Vagina (tissue), 2 donors: ENCODE results near the gene BTBD6. TPM values are rescaled to one million over a fixed set of nuclear protein-coding genes. Genes with fewer than 3 reads are reported as not detected.

Experiments
- DNase-seq, 2 donors: peaks; one replicate each; pipeline ENCODE4 v3.0.0-alpha.2; 2017; ENCODE audit errors: extremely low spot score in 2 of 2
- H3K27ac ChIP-seq: fragments of 200-600 bp; sonication (generic); one replicate; pipeline ENCODE4 v1.5.1; 2019
- H3K27me3 ChIP-seq: fragments of 200-600 bp; sonication (generic); one replicate; pipeline ENCODE4 v1.5.1; 2019
- H3K36me3 ChIP-seq, 2 donors: fragments of 200-600 bp; sonication (generic); one replicate each; pipeline ENCODE4 v1.5.1; 2017 to 2019
- H3K4me1 ChIP-seq: fragments of 200-600 bp; sonication (generic); one replicate; pipeline ENCODE4 v1.5.1; 2019
- H3K4me3 ChIP-seq, 2 donors: fragments of 200-600 bp; sonication (generic); 1 replicate in 1 of 2; 2 replicates in 1 of 2; pipeline ENCODE4 v1.5.1; 2016 to 2019
- H3K9me3 ChIP-seq: fragments of 200-600 bp; sonication (generic); one replicate; pipeline ENCODE4 v1.5.1; 2019
- POLR2A ChIP-seq, 2 donors: fragments of 450-650 bp; IDR thresholded peaks; one replicate each; pipeline ENCODE4 v1.6.1; 2017; ENCODE audit warnings: antibody characterized with exemption in 2 of 2, mild to moderate bottlenecking in 2 of 2, moderate library complexity in 2 of 2
- POLR2AphosphoS5 ChIP-seq, 2 donors: sonication (generic); formaldehyde crosslinking; IDR thresholded peaks; one replicate each; pipeline ENCODE4 v1.9.0; 2017; ENCODE audit warnings: antibody characterized with exemption in 2 of 2, mild to moderate bottlenecking in 2 of 2, low read depth in 1 of 2; ENCODE audit not compliant: insufficient read depth in 1 of 2
- intact Hi-C: fragments of 100-400 bp; cut with DNase I; formaldehyde crosslinking; loops from one replicate; pipeline ENCODE4 v1.15.1; 2023
- total RNA-seq: library from RNA; depleted of rRNA; stranded (reverse); fragments of >200 nt; gene quantifications from one replicate; pipeline ENCODE4 v1.2.3, GENCODE V29; 2016
- TF ChIP-seq, protein P1 (sequence below), 3 experiments: fragments of 450-650 bp in 2 of 3; fragments of 200-600 bp in 1 of 3; sonication (generic) in 1 of 3; IDR thresholded peaks; one replicate each; pipeline ENCODE4 v1.5.1; 2017 to 2019; ENCODE audit warnings: antibody characterized with exemption in 3 of 3, mild to moderate bottlenecking in 2 of 3, moderate library complexity in 2 of 3

Gene BTBD6
- total RNA-seq, 1 donor from 2014 or later = 45.9 TPM

DNA sequence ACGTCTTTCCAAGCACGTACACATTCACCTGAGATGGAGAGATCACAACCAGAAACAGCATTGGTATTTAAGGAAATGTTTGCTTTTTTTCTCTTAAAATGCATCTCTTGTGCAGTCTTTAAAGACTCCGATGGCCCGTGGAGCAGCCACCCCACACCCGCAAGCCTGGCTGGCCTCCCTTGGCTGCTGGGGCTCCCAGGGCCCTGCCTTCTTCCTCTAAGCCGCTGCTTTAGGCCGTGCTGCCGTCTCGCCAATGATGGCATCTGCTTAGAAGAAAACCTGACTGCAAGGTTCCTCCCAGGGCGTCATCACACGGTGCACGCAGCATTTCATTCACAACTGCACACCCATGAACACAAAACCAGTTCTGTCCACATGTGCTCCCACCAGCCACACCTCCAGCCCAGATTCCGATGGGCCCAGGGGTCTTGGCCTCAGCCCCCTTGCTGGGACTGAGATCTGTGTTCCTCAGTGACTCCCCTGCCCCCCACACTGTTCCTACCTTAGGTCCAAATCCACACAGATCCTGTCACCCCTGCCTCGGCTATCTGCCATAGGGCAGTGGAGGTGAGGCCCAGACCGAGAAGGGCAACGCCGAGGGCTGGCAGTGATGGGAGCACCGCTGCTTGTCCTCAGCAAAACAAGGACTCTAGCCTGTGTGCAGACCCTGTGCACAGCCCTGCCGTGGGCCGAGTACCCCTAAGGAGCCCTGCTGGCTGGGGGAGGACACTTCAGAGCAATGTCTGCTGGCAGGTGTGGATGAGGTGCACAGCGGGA, 4.4 kb downstream of the BTBD6 start:
- Histone ChIP-seq H3K4me3 (no peak overlapping the region), H3K36me3 (peaks cover 0 to 7% of the 10 kb centered on the region in 2 donors)

DNA sequence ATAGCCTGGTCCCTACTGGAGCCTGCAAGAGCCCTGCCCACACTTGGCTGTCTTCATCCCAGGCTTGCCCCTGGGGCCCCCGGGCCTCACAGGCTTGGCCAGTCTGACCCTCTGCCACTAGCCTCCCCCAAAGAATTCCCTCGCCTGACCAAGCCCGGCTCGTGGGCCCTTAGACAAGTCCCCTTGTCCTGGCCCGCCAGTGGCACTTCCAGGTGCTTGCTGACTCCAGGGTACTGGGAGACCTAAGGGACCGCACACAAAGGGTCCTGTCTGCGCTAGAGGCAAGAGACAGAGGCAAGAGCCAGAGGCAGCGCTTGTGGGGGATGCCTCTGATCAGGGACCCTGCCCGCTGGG, 5.0 kb downstream of the BTBD6 start:
- intact Hi-C loops = no loop called here
- Histone ChIP-seq H3K27me3 (no peaks in the 10 kb centered on the region), H3K4me3 (no peak overlapping the region), H3K4me1 (peaks cover 9% of the 10 kb centered on the region), H3K9me3 (no peaks in the 10 kb centered on the region), H3K27ac (no peak overlapping the region), H3K36me3 (peaks cover 0 to 7% of the 10 kb centered on the region in 2 donors)
- TF ChIP-seq POLR2AphosphoS5 (IDR thresholded peaks at IDR 0.05; ENCODE audit: insufficient read depth in 1 of 2, low read depth in 1 of 2) = no peak
- TF ChIP-seq, protein P1, sequence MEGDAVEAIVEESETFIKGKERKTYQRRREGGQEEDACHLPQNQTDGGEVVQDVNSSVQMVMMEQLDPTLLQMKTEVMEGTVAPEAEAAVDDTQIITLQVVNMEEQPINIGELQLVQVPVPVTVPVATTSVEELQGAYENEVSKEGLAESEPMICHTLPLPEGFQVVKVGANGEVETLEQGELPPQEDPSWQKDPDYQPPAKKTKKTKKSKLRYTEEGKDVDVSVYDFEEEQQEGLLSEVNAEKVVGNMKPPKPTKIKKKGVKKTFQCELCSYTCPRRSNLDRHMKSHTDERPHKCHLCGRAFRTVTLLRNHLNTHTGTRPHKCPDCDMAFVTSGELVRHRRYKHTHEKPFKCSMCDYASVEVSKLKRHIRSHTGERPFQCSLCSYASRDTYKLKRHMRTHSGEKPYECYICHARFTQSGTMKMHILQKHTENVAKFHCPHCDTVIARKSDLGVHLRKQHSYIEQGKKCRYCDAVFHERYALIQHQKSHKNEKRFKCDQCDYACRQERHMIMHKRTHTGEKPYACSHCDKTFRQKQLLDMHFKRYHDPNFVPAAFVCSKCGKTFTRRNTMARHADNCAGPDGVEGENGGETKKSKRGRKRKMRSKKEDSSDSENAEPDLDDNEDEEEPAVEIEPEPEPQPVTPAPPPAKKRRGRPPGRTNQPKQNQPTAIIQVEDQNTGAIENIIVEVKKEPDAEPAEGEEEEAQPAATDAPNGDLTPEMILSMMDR (IDR thresholded peaks at IDR 0.05) = no peak
- TF ChIP-seq POLR2A (IDR thresholded peaks at IDR 0.05) = no peak
- no peak for DNase-seq

More for the DNA sequence above, 4.4 kb downstream of the BTBD6 start:
- Histone ChIP-seq H3K4me1 (peaks cover 14% of the 10 kb centered on the region), H3K27me3 (no peaks in the 10 kb centered on the region), H3K27ac (no peak overlapping the region), H3K9me3 (no peaks in the 10 kb centered on the region)
- intact Hi-C loops = no loop called here
- no peak for TF ChIP-seq POLR2A (IDR thresholded peaks at IDR 0.05)
- TF ChIP-seq, protein P1 (IDR thresholded peaks at IDR 0.05) = no peak
- no peak for TF ChIP-seq POLR2AphosphoS5 (IDR thresholded peaks at IDR 0.05; ENCODE audit: insufficient read depth in 1 of 2, low read depth in 1 of 2)
- no peak for DNase-seq

DNA sequence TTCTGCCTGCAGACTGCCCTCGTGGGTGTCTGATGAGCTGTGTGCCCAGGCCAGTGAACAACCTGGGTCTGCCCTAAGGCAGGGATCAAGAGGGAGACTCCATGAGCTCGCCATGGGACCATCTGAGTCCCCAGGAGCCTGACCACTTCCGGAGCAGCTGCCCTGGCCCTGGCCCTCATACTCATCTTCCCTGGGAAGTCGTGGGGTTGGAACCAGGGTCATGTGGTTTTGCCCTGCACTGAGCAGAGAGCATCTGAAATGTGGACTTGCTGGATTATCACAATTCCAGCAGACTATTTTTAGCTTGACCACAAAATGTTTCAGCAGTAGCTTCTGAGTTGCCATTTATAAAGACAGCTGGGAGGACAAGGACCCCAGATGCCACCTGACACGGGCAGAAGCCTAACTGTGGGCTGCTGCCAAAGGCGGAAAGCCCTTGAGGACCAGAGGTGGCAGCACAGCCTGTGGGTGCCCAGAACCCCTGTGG, 6.7 kb downstream of the BTBD6 start:
- H3K27me3 ChIP-seq = no peaks in the 10 kb centered on the region
- intact Hi-C loops = no loop called here
- H3K36me3 ChIP-seq = peaks cover 0 to 7% of the 10 kb centered on the region in 2 donors
- no peaks in the 10 kb centered on the region for H3K9me3 ChIP-seq
- H3K4me3 ChIP-seq = no peak overlapping the region
- TF ChIP-seq POLR2AphosphoS5 (IDR thresholded peaks at IDR 0.05; ENCODE audit: insufficient read depth in 1 of 2, low read depth in 1 of 2) = no peak
- TF ChIP-seq, protein P1 (IDR thresholded peaks at IDR 0.05) = no peak
- TF ChIP-seq POLR2A (IDR thresholded peaks at IDR 0.05) = no peak
- no peaks in the 10 kb centered on the region for H3K4me1 ChIP-seq
- DNase-seq = no peak
- H3K27ac ChIP-seq = no peak overlapping the region

DNA sequence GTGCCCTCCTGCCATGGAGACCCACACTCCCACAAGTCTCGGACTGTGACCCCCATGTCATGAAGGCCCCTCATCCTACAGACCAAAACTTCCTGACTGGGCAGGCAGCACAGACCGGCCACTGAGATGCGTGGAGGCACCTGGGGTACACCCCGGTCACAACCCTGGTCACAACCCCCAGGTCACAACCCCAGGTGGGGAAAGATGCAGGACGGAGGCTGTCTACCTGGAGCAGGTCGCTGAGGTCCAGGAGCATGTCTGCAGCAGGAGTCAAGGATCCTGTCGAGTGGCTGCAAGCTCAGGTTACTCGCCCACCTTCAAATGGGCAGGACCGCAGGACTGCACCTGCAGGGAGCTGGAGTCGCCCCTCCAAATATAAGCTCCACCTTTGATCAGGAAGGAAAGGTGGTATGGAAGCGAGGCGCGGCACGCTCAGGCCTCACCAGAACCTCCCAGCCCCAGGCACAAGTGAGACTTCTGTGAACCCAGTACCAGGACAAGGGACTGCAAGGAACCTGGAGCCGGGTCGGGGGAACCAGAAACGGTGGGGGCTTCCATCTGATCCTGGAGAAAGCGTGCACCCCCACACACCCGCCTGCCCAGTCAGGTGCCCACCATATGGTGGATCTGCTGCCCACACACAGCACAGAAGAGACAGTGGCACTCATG, 8.1 kb downstream of the BTBD6 start:
- Histone ChIP-seq H3K27me3 (no peaks in the 10 kb centered on the region), H3K4me3 (no peak overlapping the region), H3K36me3 (no peaks in the 10 kb centered on the region), H3K27ac (no peak overlapping the region), H3K9me3 (no peaks in the 10 kb centered on the region), H3K4me1 (no peaks in the 10 kb centered on the region)
- intact Hi-C loops = no loop called here
- TF ChIP-seq POLR2AphosphoS5 (IDR thresholded peaks at IDR 0.05; ENCODE audit: insufficient read depth in 1 of 2, low read depth in 1 of 2) (no peak), POLR2A (IDR thresholded peaks at IDR 0.05) (no peak)
- TF ChIP-seq, protein P1 (IDR thresholded peaks at IDR 0.05) = no peak
- DNase-seq = no peak

DNA sequence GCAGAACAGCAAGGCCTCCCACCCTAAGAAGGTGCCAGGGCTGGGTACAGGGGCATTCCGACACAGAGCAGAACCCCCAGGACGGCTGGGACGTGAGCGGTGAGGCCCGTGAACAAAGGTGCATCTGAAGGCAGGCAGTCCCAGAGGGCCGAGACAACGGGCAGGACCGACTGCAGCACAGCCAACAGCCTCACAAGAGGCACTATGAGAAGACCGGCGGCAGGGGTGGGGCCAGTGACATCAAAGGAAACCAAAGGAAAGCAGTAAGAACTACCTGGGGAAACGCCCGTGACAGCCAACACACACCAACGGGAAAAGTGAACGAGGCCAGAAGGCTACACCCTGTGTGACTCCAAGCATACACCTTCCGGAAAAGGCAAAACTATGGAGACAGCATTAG, 9.1 kb downstream of the BTBD6 start:
- Histone ChIP-seq H3K27me3 (no peaks in the 10 kb centered on the region), H3K4me3 (no peak overlapping the region), H3K36me3 (no peaks in the 10 kb centered on the region), H3K9me3 (no peaks in the 10 kb centered on the region), H3K4me1 (no peaks in the 10 kb centered on the region), H3K27ac (no peak overlapping the region)
- TF ChIP-seq, protein P1 (IDR thresholded peaks at IDR 0.05) = no peak
- DNase-seq = no peak
- intact Hi-C loops = no loop called here
